ENCODE measurements around the gene ANKRD30B. TPM values are rescaled to one million over a fixed set of nuclear protein-coding genes. Genes with fewer than 3 reads are reported as not detected.
"Not testable (repeated sequence)": the region's sequence is repeated elsewhere in the genome, so short reads cannot be mapped to it uniquely, and the experiment has no call there.

The ANKRD30B gene
- polyA plus RNA-seq, 4 donors, result 0.13 to 0.17 (median 0.14) TPM

GRCh38 chr18:14826972-14827632 is 79.1 kb downstream of the ANKRD30B start:
- DNase-seq (ENCODE audit: low read depth in 4 of 4, low spot score in 2 of 4), result not testable (repeated sequence)

- not testable (repeated sequence) for DNase-seq (ENCODE audit: low read depth in 4 of 4, low spot score in 2 of 4)
Measured at GRCh38 chr18:14841607-14842006, 93.6 kb downstream of the ANKRD30B start.

GRCh38 chr18:14851533-14851932 is 103.6 kb downstream of the ANKRD30B start:
- not testable (repeated sequence) for DNase-seq (ENCODE audit: low read depth in 4 of 4, low spot score in 2 of 4)

DNA sequence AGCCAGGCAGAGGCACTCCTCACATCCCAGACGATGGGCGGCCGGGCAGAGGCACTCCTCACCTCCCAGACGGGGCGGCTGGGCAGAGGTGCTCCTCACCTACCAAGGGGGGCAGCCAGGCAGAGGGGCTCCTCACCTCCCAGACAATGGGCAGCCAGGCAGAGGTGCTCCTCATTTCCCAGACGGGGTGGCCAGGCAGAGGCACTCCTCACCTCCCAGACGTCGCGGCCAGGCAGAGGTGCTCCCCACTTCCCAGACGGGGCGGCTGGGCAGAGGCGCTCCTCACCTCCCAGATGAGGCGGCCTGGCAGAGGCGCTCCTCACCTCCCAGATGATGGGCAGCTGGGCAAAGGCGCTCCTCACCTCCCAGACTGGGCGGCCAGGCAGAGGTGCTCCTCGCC is 107.7 kb downstream of the ANKRD30B start:
- not testable (repeated sequence) for DNase-seq (ENCODE audit: low read depth in 4 of 4, low spot score in 2 of 4)

GRCh38 chr18:14856256-14856655 is 108.3 kb downstream of the ANKRD30B start:
- DNase-seq (ENCODE audit: low read depth in 4 of 4, low spot score in 2 of 4), result not testable (repeated sequence)

DNA sequence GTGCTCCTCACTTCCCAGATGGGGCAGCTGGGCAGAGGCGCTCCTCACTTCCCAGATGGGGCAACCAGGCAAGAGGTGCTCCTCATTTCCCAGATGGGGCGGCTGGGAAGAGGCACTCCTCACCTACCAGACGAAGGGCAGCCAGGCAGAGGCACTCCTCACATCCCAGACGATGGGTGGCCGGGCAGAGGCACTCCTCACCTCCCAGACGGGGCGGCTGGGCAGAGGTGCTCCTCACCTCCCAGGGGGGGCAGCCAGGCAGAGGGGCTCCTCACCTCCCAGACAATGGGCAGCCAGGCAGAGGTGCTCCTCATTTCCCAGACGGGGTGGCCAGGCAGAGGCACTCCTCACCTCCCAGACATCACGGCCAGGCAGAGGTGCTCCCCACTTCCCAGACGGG is 110.5 kb downstream of the ANKRD30B start:
- not testable (repeated sequence) for DNase-seq (ENCODE audit: low read depth in 4 of 4, low spot score in 2 of 4)

DNA sequence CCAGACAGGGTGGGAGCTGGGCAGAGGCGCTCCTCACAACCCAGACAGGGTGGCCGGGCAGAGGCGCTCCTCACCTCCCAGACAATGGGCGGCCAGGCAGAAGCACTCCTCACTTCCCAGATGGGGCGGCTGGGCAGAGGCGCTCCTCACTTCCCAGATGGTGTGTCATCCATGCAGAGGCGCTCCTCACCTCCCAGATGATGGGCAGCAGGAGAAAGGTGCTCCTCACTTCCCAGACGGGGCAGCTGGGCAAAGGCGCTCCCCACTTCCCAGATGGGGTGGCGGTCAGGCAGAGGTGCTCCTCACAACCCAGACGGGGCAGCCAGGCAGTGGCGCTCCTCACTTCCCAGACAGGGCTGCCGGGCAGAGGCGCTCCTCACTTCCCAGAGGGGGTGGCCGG is 112.0 kb downstream of the ANKRD30B start:
- not testable (repeated sequence) for DNase-seq (ENCODE audit: low read depth in 4 of 4, low spot score in 2 of 4)

DNA sequence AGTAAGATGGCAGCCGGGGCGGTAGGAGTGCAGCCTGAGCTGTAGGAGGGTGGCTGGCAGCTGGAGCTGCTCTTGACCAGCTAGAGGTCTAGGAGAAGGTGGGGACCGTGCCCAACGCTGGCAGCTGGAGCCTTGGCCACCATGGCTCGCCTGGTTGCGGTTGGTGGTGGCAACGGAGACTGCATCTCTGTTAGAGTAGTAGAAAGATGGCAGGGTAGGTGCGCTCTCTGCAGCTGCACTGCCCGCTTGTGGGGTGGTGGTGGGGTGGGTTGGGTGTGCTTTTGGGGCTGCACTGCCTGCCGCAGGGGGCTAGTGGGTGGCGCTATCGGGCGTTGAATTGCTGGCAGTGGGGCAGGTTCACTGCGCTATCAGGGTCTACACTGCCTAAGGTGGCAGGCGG is 118.5 kb downstream of the ANKRD30B start:
- DNase-seq (ENCODE audit: low read depth in 4 of 4, low spot score in 2 of 4), result not testable (repeated sequence)

GRCh38 chr18:14867988-14868387 is 120.0 kb downstream of the ANKRD30B start:
- not testable (repeated sequence) for DNase-seq (ENCODE audit: low read depth in 4 of 4, low spot score in 2 of 4)

DNA sequence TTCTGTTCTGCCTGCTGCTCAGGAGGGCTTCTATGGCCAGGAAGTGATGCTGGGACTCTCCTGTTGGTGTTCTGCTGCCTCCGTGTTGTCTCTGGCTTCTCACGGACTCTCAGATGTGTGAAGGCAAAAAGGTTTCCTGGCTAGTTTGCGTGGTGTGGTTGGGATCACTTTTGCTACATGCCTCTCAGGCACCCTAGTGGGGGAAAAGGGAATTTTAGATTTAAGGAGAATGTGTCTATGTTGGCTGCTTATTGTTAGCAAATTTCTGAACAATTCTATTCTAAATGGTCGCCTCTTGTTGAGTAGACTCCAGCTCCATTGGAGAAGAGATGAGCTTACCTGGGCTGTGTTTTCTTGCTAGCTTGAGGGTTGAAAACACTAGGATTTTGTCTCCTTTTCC is 120.9 kb downstream of the ANKRD30B start:
- DNase-seq (ENCODE audit: low read depth in 4 of 4, low spot score in 2 of 4), result not testable (repeated sequence)

- not testable (repeated sequence) for DNase-seq (ENCODE audit: low read depth in 4 of 4, low spot score in 2 of 4)
Measured at GRCh38 chr18:14878826-14879225, 130.9 kb downstream of the ANKRD30B start.

DNA sequence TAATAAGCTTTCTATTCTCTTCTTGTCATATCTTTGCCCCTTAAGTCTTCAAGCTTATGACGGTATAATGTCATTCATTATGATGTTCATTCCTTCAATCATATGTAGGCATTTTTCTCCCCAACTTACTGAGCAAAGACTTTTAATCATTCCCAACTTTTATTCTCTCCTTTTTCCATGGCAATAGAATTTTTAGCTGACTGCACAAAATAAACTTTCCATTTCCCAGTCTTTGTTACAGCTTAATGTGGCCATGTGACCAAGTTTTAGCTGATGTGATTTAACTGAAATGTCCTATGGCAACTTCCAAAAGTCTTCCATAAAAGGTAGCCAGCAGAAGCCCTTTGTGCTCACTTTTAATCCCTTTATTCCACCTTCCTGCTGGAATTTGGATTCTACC is 152.5 kb downstream of the ANKRD30B start:
- DNase-seq (ENCODE audit: low read depth in 4 of 4, low spot score in 2 of 4), result no peak

Other genes starting within 250 kb of the ANKRD30B start
- gene POTEC, start 204.6 kb upstream of the ANKRD30B start, polyA plus RNA-seq (ENCODE audit: insufficient read length in 4 of 4), result under 1 TPM in 3 of 4 donors, not detected in 1; 0.03 to 0.08 (median 0.07) TPM

Data from left renal cortex interstitium (tissue), 4 donors.